GM15510 (cell line): Measurements from ENCODE around the gene BEND3.

ENCODE experiments used
- POLR2A ChIP-seq: IDR thresholded peaks from 3 replicates; pipeline ENCODE4 v1.6.1; 2011; ENCODE audit warnings: borderline replicate concordance; ENCODE audit not compliant: insufficient read length; ENCODE audit errors: extremely low read depth

The BEND3 gene

GRCh38 chr6:107123501-107123900, 8.2 kb upstream of the BEND3 start:
- TF ChIP-seq POLR2A, result no peak

- TF ChIP-seq POLR2A, result no peak
These were observed 7.4 kb upstream of the BEND3 start for GRCh38 chr6:107122748-107123147.

- TF ChIP-seq POLR2A, result no peak
These were observed 6.7 kb upstream of the BEND3 start for GRCh38 chr6:107121964-107122495.

DNA sequence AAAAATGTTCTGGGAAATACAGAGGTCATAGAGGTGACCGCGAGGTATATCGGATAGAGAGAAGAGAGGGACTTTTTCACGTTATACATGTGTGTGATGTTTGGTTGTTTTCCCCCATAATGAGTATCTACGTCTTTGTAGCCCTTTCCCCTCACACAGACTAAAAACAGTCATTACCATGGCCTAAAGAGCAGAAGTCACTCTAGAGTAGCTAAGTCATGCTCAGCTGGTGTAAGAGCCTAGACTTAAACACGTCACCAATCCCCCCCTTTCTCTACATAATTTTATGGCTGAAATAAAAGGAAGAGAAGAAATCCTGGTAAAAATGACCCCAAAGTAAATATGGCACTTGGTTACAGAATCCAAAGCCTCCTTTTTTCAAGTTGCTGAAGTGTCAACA, 6.0 kb upstream of the BEND3 start:
- TF ChIP-seq POLR2A, result no peak

GRCh38 chr6:107120404-107120803, 5.1 kb upstream of the BEND3 start:
- TF ChIP-seq POLR2A, result no peak

- no peak for TF ChIP-seq POLR2A
These were observed 3.7 kb upstream of the BEND3 start for GRCh38 chr6:107118976-107119375.

GRCh38 chr6:107116931-107117330, 1.6 kb upstream of the BEND3 start:
- no peak for TF ChIP-seq POLR2A

GRCh38 chr6:107116328-107116892, 1.1 kb upstream of the BEND3 start:
- TF ChIP-seq POLR2A, result no peak

- TF ChIP-seq POLR2A, result no peak
These were observed 496 bp upstream of the BEND3 start for GRCh38 chr6:107115695-107116327.

GRCh38 chr6:107114213-107114925, 946 bp downstream of the BEND3 start:
- peak; percentile 37 for TF ChIP-seq POLR2A

GRCh38 chr6:107110200-107110599, 5.1 kb downstream of the BEND3 start:
- TF ChIP-seq POLR2A, result no peak

DNA sequence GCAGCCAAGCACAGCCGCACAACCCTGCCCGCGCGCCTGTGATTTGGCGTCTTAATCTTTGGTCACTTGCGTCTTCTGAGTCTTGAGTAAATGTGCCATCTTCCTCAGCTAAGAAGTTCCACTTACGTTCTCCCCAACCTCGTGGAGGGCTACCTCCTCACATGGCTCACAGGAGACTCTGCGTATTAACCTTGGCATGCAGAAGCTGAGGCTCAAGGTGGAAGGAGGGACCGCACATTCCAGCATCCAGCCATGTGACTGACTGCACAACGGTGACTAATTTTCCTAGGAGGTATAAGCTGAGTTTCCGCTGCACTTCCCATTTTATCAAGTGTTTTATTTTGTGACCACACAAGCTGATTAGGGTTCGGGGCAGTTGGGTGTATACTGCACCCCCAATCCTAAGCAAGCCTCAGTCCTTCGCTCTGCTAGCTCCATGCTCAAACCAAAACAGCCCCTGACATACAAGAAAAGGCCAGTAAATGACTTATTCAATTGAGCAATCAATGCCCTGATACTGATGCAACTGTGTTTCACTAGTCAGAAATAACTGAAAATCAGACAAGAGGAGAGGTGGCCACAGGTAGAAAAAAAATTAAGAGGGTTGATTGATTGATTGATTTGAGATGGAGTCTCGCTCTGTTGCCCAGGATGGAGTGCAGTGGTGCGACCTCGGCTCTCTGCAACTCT, 7.0 kb downstream of the BEND3 start:
- no peak for TF ChIP-seq POLR2A

DNA sequence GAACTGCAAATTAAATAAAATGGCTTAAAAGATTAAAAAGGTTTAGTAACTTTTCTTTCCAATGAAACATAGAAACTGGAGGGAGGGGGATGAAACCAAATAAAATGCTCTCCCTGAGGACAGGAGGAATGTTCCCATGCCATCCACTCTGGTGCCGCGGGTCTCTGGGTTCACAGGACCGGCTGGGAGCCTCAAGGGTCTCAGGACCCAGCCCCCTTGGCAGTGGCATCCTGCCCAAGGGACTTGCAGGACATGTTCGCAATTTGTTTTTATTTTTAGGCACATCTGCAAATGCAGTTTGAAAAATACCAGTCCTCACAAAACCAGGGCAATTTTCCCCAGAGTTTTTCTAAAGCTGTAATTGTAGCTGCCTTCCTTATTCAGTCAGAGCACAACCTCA, 7.5 kb downstream of the BEND3 start:
- no peak for TF ChIP-seq POLR2A

- TF ChIP-seq POLR2A, result no peak
These were observed 9.2 kb downstream of the BEND3 start for GRCh38 chr6:107106165-107106564.

GRCh38 chr6:107105511-107106116, 9.7 kb downstream of the BEND3 start:
- no peak for TF ChIP-seq POLR2A
